DOHH2 (cell line): Measurements from ENCODE around the gene EXOSC5.

Experiments used
- H3F3A ChIP-seq: fragments of 200-600 bp; sonication (generic), shearing (Covaris generic); 2 replicates; pipeline ENCODE4 v1.6.0; 2016; ENCODE audit warnings: antibody characterized with exemption, mild to moderate bottlenecking; ENCODE audit not compliant: control insufficient read depth, insufficient read depth
- H3K27ac ChIP-seq: fragments of 200-600 bp; sonication (generic); 2 replicates; pipeline ENCODE4 v1.5.1; 2014; ENCODE audit warnings: low read depth, mild to moderate bottlenecking, low read length, moderate library complexity
- H3K27me3 ChIP-seq: fragments of 200-600 bp; sonication (generic); 2 replicates; pipeline ENCODE4 v1.6.1; 2014; ENCODE audit warnings: mild to moderate bottlenecking, low read length, mixed read lengths; ENCODE audit not compliant: control insufficient read depth
- H3K36me3 ChIP-seq: fragments of 200-600 bp; sonication (generic); 2 replicates; pipeline ENCODE4 v1.6.1; 2014; ENCODE audit warnings: mild to moderate bottlenecking, low read length, moderate library complexity, mixed read lengths; ENCODE audit not compliant: control insufficient read depth
- H3K4me1 ChIP-seq: fragments of 200-600 bp; sonication (generic); 2 replicates; pipeline ENCODE4 v1.6.1; 2014; ENCODE audit warnings: mild to moderate bottlenecking, low read length, mixed read lengths; ENCODE audit not compliant: control insufficient read depth
- H3K4me2 ChIP-seq: fragments of 200-600 bp; sonication (generic); 2 replicates; pipeline ENCODE4 v1.6.0; 2014; ENCODE audit warnings: mild to moderate bottlenecking, low read length, moderate library complexity
- H3K4me3 ChIP-seq: fragments of 200-600 bp; sonication (generic); 2 replicates; pipeline ENCODE4 v1.5.1; 2014; ENCODE audit warnings: mild to moderate bottlenecking, low read length, mixed read lengths
- H3K79me2 ChIP-seq: fragments of 200-600 bp; sonication (generic); 2 replicates; pipeline ENCODE4 v1.6.1; 2014; ENCODE audit warnings: mild to moderate bottlenecking, low read length, mixed read lengths; ENCODE audit not compliant: control insufficient read depth
- H3K9me2 ChIP-seq: fragments of 200-600 bp; sonication (generic); replicated peaks from 2 replicates; pipeline ENCODE4 v1.6.1; 2014; ENCODE audit warnings: mild to moderate bottlenecking, low read length, mixed read lengths; ENCODE audit not compliant: control insufficient read depth
- H3K9me3 ChIP-seq: fragments of 200-600 bp; sonication (generic); 2 replicates; pipeline ENCODE4 v1.6.1; 2014; ENCODE audit warnings: antibody characterized with exemption, low read length, mixed read lengths; ENCODE audit not compliant: control insufficient read depth, insufficient read depth
- H4K20me1 ChIP-seq: fragments of 200-600 bp; sonication (generic); 2 replicates; pipeline ENCODE4 v1.6.0; 2014; ENCODE audit warnings: low read depth, mild to moderate bottlenecking, antibody characterized with exemption, low read length, moderate library complexity; ENCODE audit not compliant: control insufficient read depth, insufficient read depth
- CTCF ChIP-seq: fragments of 200-600 bp; sonication (generic); IDR thresholded peaks from one replicate; pipeline ENCODE4 v1.5.1; 2014; ENCODE audit warnings: antibody characterized with exemption, mild to moderate bottlenecking, low read depth, low read length; ENCODE audit not compliant: poor library complexity, severe bottlenecking
- EZH2phosphoT487 ChIP-seq: fragments of 200-600 bp; sonication (generic); IDR thresholded peaks from 2 replicates; pipeline ENCODE4 v1.6.1; 2017; ENCODE audit warnings: borderline replicate concordance, mild to moderate bottlenecking, antibody characterized with exemption, low read length, moderate library complexity, mixed read lengths

EXOSC5 gene

GRCh38 chr19:41362143-41362847 is 34.9 kb downstream of the EXOSC5 start:
- H3K79me2 ChIP-seq = peaks cover 26% of the 10 kb centered on the region
- no peaks in the 10 kb centered on the region for H4K20me1 ChIP-seq
- H3K4me3 ChIP-seq = no peak overlapping the region
- no peaks in the 10 kb centered on the region for H3K27me3 ChIP-seq
- H3F3A ChIP-seq = 0 out of 2 replicates have a peak, but pooled peaks cover 2% of the 10 kb centered on the region
- H3K36me3 ChIP-seq = no peaks in the 10 kb centered on the region; the same call in 1 of the 2 replicates
- no peaks in the 10 kb centered on the region for H3K9me3 ChIP-seq
- no peaks in the 10 kb centered on the region for H3K9me2 ChIP-seq
- peaks cover 21% of the 10 kb centered on the region for H3K4me1 ChIP-seq
- TF ChIP-seq CTCF (no peak), EZH2phosphoT487 (no peak)
- H3K4me2 ChIP-seq = no peak overlapping the region
- no peak overlapping the region for H3K27ac ChIP-seq

GRCh38 chr19:41359741-41360140 is 37.4 kb downstream of the EXOSC5 start:
- Histone ChIP-seq H3K27me3 (no peaks in the 10 kb centered on the region), H3K4me3 (no peak overlapping the region), H3K4me2 (no peak overlapping the region), H3K36me3 (no peaks in the 10 kb centered on the region; the same call in 1 of the 2 replicates), H3K4me1 (peaks cover 11% of the 10 kb centered on the region), H3K9me2 (no peaks in the 10 kb centered on the region), H3K9me3 (no peaks in the 10 kb centered on the region), H3K79me2 (peaks cover 9% of the 10 kb centered on the region), H4K20me1 (no peaks in the 10 kb centered on the region), H3K27ac (no peak overlapping the region), H3F3A (0 out of 2 replicates have a peak, but pooled peaks cover 2% of the 10 kb centered on the region)
- TF ChIP-seq EZH2phosphoT487 (no peak), CTCF (no peak)

- TF ChIP-seq EZH2phosphoT487 (no peak), CTCF (no peak)
- Histone ChIP-seq H4K20me1 (no peaks in the 10 kb centered on the region), H3K9me2 (no peaks in the 10 kb centered on the region), H3K4me2 (no peak overlapping the region), H3F3A (0 out of 2 replicates have a peak, but pooled peaks cover 2% of the 10 kb centered on the region), H3K36me3 (peaks cover 4% of the 10 kb centered on the region), H3K4me3 (no peak overlapping the region), H3K27ac (no peak overlapping the region), H3K9me3 (no peaks in the 10 kb centered on the region), H3K4me1 (peaks cover 6% of the 10 kb centered on the region), H3K79me2 (peaks cover 13% of the 10 kb centered on the region), H3K27me3 (no peaks in the 10 kb centered on the region)
These were observed 39.4 kb downstream of the EXOSC5 start for GRCh38 chr19:41357746-41358145.
